ENCODE data around the gene NBPF15.
"Not testable (repeated sequence)": the region's sequence is repeated elsewhere in the genome, so short reads cannot be mapped to it uniquely, and the experiment has no call there.

- TF ChIP-seq CTCF (conservative IDR thresholded peaks at IDR 0.05; ENCODE audit: low read depth, low read length); EZH2 (IDR thresholded peaks at IDR 0.05; ENCODE audit: borderline replicate concordance, low read depth, low read length, poor library complexity, severe bottlenecking): not testable (repeated sequence)
These were observed 25.5 kb upstream of the NBPF15 start for GRCh38 chr1:144487002-144487401.

Measured in A673 (cell line).